Renal pelvis (tissue), 4 donors: ENCODE results near the gene HPD. TPM values are rescaled to one million over a fixed set of nuclear protein-coding genes. Genes with fewer than 3 reads are reported as not detected.
A peak's percentile ranks its signal among the peaks of the same experiment; 100 is the strongest.

ENCODE experiments used
- DNase-seq: peaks from one replicate; pipeline ENCODE4 v3.0.0-alpha.2; 2013
- polyA plus RNA-seq, 3 donors: library from polyadenylated mRNA; unstranded; fragments of 120-200 nt; gene quantifications; one replicate each; pipeline ENCODE4 v1.2.1, GENCODE V29; 2013; ENCODE audit not compliant: insufficient read length in 3 of 3

HPD gene
- polyA plus RNA-seq, 3 donors, result 3.2 to 5.0 (median 4.4) TPM

- DNase-seq, result no peak
These were observed 47.0 kb downstream of the HPD start for GRCh38 chr12:121811434-121812319.

GRCh38 chr12:121810833-121811433 is 47.7 kb downstream of the HPD start:
- no peak for DNase-seq

- DNase-seq, result no peak
These were observed 48.3 kb downstream of the HPD start for GRCh38 chr12:121810234-121810817.

GRCh38 chr12:121809712-121810116 is 48.9 kb downstream of the HPD start:
- no peak for DNase-seq

- no peak for DNase-seq
These were observed 50.0 kb downstream of the HPD start for GRCh38 chr12:121808623-121809022.

- DNase-seq, result no peak
These were observed 50.9 kb downstream of the HPD start for GRCh38 chr12:121807642-121808347.

- DNase-seq, result no peak
These were observed 51.9 kb downstream of the HPD start for GRCh38 chr12:121806546-121807423.

- DNase-seq, result no peak
These were observed 52.6 kb downstream of the HPD start for GRCh38 chr12:121806009-121806545.

- DNase-seq, result no peak
These were observed 53.3 kb downstream of the HPD start for GRCh38 chr12:121805171-121806008.

GRCh38 chr12:121804417-121805111 is 54.1 kb downstream of the HPD start:
- no peak for DNase-seq

- DNase-seq, result no peak
These were observed 54.7 kb downstream of the HPD start, which contains the start of gene SETD1B for GRCh38 chr12:121803861-121804416. SETD1B (plus strand) TSS chr12:121804009; CDS start chr12:121804738, 729 bp downstream.

GRCh38 chr12:121802843-121803698 is 55.6 kb downstream of the HPD start:
- peak; percentile 96 for DNase-seq

- DNase-seq, result no peak
These were observed 56.2 kb downstream of the HPD start for GRCh38 chr12:121802485-121802842.

GRCh38 chr12:121801595-121802484 is 56.8 kb downstream of the HPD start:
- no peak for DNase-seq

- DNase-seq, result no peak
These were observed 57.7 kb downstream of the HPD start for GRCh38 chr12:121800694-121801594.
